Activated B cell treated with CpG ODN at 0.5 μM for 24 hours (primary cell): ENCODE results near the gene IL34. TPM values are rescaled to one million over a fixed set of nuclear protein-coding genes. Genes with fewer than 3 reads are reported as not detected.

Experiments
- ATAC-seq: fragments of 200-7000 bp; cut with Tn5 transposase; one replicate; pipeline ENCODE4 v1.10.0; 2021; ENCODE audit warnings: low read depth, mild to moderate bottlenecking, moderate library complexity
- CTCF ChIA-PET: fragments of 350-600 bp; sonication (Branson Sonifier 250); formaldehyde crosslinking; loops from one replicate; lab custom pipeline; 2021; ENCODE audit warnings: antibody characterized with exemption; lab: Charles Lee
- POLR2A ChIA-PET: fragments of 350-600 bp; sonication (Branson Sonifier 250); formaldehyde crosslinking; loops from one replicate; lab custom pipeline; 2021; ENCODE audit warnings: antibody characterized with exemption; lab: Charles Lee
- DNase-seq: peaks from one replicate; pipeline ENCODE4 v3.0.0; 2022
- H3K27ac Mint-ChIP-seq: one replicate; pipeline ENCODE4 v1.8.0; 2020; ENCODE audit warnings: mixed read lengths
- H3K27me3 Mint-ChIP-seq: one replicate; pipeline ENCODE4 v1.8.0; 2021; ENCODE audit warnings: mixed read lengths
- H3K36me3 Mint-ChIP-seq: one replicate; pipeline ENCODE4 v1.8.0; 2021; ENCODE audit warnings: low read depth, mixed read lengths
- H3K4me1 Mint-ChIP-seq: one replicate; pipeline ENCODE4 v1.8.0; 2021; ENCODE audit warnings: mixed read lengths
- H3K4me3 Mint-ChIP-seq: one replicate; pipeline ENCODE4 v1.8.0; 2020; ENCODE audit warnings: mild to moderate bottlenecking, mixed read lengths
- H3K9me3 Mint-ChIP-seq: one replicate; pipeline ENCODE4 v1.8.0; 2020; ENCODE audit warnings: mixed read lengths
- intact Hi-C: fragments of 100-400 bp; cut with micrococcal nuclease; formaldehyde crosslinking; loops from one replicate; pipeline ENCODE4 v1.15.1; 2024
- total RNA-seq: library from RNA; stranded (reverse); gene quantifications from 2 replicates; pipeline ENCODE4 v1.2.3, GENCODE V29; 2022
- TF ChIP-seq, protein P1 (sequence below): fragments of 200-600 bp; IDR thresholded peaks from one replicate; pipeline ENCODE4 v1.8.0; 2022; ENCODE audit warnings: antibody characterized with exemption, mild to moderate bottlenecking

IL34 gene
- total RNA-seq, 1 donor from 2014 or later: 0.71 TPM

- no peak overlapping the region for H3K27ac Mint-ChIP-seq
- ATAC-seq (no peak), DNase-seq (no peak)
- TF ChIP-seq, protein P1, sequence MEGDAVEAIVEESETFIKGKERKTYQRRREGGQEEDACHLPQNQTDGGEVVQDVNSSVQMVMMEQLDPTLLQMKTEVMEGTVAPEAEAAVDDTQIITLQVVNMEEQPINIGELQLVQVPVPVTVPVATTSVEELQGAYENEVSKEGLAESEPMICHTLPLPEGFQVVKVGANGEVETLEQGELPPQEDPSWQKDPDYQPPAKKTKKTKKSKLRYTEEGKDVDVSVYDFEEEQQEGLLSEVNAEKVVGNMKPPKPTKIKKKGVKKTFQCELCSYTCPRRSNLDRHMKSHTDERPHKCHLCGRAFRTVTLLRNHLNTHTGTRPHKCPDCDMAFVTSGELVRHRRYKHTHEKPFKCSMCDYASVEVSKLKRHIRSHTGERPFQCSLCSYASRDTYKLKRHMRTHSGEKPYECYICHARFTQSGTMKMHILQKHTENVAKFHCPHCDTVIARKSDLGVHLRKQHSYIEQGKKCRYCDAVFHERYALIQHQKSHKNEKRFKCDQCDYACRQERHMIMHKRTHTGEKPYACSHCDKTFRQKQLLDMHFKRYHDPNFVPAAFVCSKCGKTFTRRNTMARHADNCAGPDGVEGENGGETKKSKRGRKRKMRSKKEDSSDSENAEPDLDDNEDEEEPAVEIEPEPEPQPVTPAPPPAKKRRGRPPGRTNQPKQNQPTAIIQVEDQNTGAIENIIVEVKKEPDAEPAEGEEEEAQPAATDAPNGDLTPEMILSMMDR: no peak
- H3K27me3 Mint-ChIP-seq: no peaks in the 10 kb centered on the region
- H3K4me3 Mint-ChIP-seq: no peak overlapping the region
- H3K9me3 Mint-ChIP-seq: no peaks in the 10 kb centered on the region
- ChIA-PET POLR2A (no interaction called here), CTCF (no interaction called here)
- no peaks in the 10 kb centered on the region for H3K4me1 Mint-ChIP-seq
- intact Hi-C loops: no loop called here
- peaks cover 36% of the 10 kb centered on the region for H3K36me3 Mint-ChIP-seq
These were observed 47.9 kb downstream of the IL34 start for GRCh38 chr16:70694088-70694867.

DNA sequence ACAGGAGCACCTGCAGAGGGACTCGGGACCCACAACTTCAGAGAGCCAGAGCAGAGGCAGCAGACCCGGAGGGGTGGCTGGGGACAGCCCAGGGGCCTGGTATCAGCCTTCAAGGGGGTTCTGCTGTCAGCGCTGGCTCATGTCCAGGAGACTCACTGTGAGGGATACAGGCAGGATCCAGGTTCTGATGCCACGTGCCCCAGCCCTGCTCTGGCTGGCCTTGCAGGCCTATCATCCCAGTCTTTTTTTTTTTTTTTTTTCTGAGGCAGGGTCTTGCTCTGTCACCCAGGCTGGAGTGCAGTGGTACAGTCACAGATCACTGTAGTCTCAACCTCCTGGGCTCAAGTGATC lies 48.5 kb downstream of the IL34 start:
- no peaks in the 10 kb centered on the region for H3K27me3 Mint-ChIP-seq
- ChIA-PET CTCF (no interaction called here), POLR2A (no interaction called here)
- TF ChIP-seq, protein P1: no peak
- ATAC-seq (no peak), DNase-seq (no peak)
- H3K9me3 Mint-ChIP-seq: no peaks in the 10 kb centered on the region
- intact Hi-C loops: no loop called here
- H3K27ac Mint-ChIP-seq: no peak overlapping the region
- H3K36me3 Mint-ChIP-seq: peaks cover 41% of the 10 kb centered on the region
- H3K4me3 Mint-ChIP-seq: no peak overlapping the region
- H3K4me1 Mint-ChIP-seq: no peaks in the 10 kb centered on the region

DNA sequence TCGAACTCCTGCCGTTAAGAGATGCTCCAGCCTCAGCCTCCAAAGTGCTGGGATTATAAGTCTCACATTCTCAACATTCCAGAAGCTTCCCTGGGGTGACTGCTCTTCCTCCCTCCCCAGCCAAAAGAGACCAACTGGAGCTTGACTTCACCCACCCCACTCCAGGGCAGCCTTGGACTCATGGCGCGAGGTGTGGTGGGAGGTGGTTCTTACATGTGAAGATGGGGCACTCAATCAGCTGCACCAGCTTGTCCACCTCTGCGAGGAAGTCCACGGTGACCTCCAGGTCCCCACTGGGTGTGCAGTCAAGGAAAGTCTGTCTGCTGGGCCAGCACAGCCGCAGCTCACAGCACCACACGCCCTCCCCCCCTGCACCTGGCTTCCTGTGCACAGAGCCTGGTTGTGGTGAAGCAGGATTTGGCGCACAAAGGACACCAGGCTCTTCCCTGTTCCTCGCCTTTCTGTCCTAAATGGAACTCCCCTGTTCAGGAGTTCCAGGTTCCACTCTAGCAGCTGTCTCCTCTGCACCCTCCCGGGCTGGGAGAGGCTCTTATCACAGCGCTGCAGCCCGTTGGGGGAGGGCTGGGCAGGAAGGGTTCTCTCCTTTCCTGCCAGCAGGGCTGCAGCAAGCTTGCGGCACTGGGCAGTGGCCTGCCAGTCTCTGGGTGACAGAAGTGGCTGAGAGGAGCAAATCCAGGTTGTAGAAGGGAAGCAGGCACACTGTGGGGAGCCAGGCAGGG lies 49.1 kb downstream of the IL34 start:
- intact Hi-C loops: no loop called here
- Mint-ChIP-seq H3K4me1 (no peaks in the 10 kb centered on the region), H3K36me3 (peaks cover 42% of the 10 kb centered on the region), H3K27me3 (no peaks in the 10 kb centered on the region), H3K9me3 (no peaks in the 10 kb centered on the region), H3K4me3 (no peak overlapping the region), H3K27ac (no peak overlapping the region)
- CTCF ChIA-PET: no interaction called here
- TF ChIP-seq, protein P1: no peak
- ATAC-seq (no peak), DNase-seq (no peak)
- POLR2A ChIA-PET: no interaction called here

GRCh38 chr16:70696355-70696754 lies 50.0 kb downstream of the IL34 start:
- ATAC-seq (no peak), DNase-seq (no peak)
- TF ChIP-seq, protein P1: no peak
- Mint-ChIP-seq H3K4me3 (no peak overlapping the region), H3K36me3 (peaks cover 42% of the 10 kb centered on the region), H3K4me1 (no peaks in the 10 kb centered on the region), H3K9me3 (no peaks in the 10 kb centered on the region), H3K27me3 (no peaks in the 10 kb centered on the region), H3K27ac (no peak overlapping the region)
- ChIA-PET CTCF (no interaction called here), POLR2A (no interaction called here)
- intact Hi-C loops: no loop called here

DNA sequence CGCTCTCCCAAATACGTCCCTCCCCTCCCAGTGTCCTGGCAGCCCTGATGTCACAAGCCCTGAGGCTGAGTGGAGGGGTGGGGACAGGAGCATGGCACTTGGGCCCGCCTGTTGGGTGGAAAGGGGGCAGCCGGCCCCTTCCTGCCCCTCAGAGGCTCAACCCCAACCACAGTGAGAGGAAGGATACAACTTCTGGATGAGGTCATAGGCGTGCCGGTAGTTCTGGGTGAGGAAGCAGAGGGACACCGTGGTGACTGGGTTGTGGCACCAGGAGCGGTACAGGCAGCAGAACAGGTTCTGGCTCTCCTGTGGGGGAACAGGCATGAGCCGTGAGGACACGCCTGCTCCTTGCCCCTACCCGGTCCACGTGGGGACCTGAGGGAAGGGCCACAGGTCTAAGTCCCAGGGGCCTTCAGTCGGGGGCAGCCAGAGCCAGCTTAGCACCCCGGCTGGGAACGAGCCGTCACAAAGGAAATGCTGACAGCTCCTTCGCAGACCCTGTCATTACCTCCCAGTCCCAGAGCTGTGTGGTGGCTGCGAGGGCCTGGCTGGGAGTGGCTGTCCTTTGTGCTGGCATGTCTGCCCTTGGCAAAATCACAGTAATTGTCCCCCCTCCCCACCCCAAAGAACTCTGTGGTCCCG lies 50.7 kb downstream of the IL34 start:
- Mint-ChIP-seq H3K27me3 (no peaks in the 10 kb centered on the region), H3K4me1 (no peaks in the 10 kb centered on the region)

More for the DNA sequence above, 50.7 kb downstream of the IL34 start:
- TF ChIP-seq, protein P1: no peak
- ChIA-PET POLR2A (no interaction called here), CTCF (no interaction called here)
- H3K36me3 Mint-ChIP-seq: peaks cover 42% of the 10 kb centered on the region
- no peaks in the 10 kb centered on the region for H3K9me3 Mint-ChIP-seq
- H3K27ac Mint-ChIP-seq: no peak overlapping the region
- ATAC-seq (no peak), DNase-seq (no peak)
- H3K4me3 Mint-ChIP-seq: no peak overlapping the region
- intact Hi-C loops: no loop called here
